HG02642 (cell line): ENCODE results near the gene FOXP1.

Experiments used
- ATAC-seq: cut with Tn5 transposase; IDR thresholded peaks from one replicate; pipeline ENCODE4 v1.9.1; 2021; ENCODE audit warnings: mild to moderate bottlenecking; ENCODE audit not compliant: unreplicated experiment, poor library complexity

FOXP1 gene

DNA sequence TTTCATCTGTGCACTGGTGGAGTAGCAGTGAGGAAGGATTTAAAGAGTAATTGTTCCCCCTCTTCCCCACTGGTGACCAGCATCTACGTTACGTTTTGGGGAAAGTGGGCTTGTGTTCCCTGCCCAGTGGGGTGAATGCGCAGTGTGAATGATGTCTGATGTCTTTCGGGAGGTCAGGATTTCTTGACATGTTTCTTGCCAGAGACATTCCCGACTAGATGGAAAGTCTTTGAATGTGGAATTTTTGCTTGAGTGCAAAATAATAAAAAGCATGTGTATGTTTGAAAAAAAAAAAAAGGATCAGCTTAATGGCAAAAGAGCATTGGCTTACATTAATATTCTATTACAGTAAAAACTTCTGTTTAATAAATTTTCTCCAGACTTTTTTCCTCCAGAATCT lies 632.2 kb downstream of the FOXP1 start:
- ATAC-seq = no peak

DNA sequence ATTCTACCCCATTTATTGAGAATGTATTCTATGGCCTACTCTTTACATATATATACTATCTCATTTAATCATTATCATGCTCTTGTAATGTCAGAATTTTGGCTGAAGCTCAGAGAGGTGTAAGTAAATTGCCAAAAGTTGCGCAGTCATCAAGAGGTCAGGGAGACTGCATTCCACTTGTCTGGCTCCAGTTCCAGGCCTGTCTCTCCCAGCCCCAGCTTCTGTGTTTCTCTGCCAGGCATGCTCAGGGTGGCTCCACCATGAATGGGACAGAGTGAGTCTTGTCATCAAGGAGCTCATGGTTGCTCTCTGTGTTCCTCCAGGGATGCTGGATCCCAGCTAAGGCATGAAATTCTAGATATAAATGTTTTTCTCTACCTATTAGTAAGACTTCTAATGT lies 635.9 kb downstream of the FOXP1 start:
- no peak for ATAC-seq

DNA sequence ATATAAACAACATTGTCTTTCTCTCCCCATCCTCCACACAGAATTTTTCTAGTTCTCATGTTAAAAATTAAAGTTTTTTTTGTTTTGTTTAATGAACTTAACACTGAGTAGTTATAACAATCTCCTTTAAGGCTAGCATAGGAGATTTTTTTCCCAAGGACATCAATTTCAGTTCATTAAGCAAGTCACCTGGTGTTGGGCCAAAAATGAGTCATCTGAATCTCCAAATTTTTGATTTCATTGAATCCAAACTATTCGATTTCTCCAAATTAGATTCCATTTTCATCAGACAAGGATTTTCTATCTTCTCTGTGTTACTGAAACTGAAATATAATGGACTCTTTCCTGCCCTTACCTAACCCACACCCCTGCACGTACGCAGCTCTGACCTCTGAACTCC lies 639.6 kb downstream of the FOXP1 start:
- no peak for ATAC-seq

DNA sequence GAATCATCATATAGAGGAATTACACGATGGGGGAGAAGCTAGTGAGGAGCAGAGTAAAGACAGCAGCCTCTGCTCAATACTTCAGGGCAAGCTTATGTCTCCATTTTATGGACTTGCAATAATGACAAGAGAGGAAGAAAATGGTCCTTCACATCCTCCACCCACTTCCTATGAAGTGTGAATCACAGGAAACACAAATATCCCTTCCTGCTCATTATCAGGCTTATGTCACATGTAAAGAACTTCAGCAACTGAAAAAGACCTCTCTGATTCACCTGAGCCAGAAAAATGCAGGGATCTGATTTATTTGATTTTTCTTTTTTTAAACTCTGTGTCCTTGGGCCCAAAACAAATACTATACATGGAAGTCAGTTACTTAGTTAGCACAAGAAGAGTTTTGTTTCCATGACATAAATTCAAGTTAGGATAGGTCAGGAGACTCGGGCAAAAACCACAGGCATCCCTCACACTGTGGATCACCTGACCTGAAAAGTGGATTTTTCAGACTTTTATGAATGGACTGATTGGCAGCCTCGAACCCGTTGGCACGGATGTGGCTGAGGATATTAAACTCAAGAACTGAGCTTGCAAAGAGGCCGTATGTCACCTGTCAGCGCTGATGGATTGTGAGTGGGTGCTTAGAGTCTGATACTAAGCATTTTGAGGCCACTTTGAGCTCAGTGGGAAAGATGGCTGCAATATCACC lies 650.3 kb downstream of the FOXP1 start:
- no peak for ATAC-seq

DNA sequence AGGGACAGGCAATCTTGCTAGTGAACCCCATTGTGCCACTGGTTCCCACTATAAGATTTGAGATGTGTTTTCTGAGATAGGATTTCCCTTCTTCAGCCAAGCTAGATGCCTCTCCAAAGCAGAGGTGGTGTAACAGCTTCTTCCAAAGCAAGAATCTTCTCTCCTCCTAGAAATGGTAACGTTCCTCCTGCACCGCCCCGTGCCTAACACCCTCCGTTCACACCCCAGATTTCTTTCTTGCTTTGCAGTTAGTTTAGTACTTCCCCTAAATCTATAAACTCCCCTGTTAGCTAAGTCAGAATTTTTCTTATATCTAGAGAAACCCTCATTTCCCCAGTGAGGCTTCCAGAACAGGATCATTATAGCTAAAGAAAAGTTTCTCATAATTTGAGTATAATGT lies 653.5 kb downstream of the FOXP1 start:
- ATAC-seq = no peak

DNA sequence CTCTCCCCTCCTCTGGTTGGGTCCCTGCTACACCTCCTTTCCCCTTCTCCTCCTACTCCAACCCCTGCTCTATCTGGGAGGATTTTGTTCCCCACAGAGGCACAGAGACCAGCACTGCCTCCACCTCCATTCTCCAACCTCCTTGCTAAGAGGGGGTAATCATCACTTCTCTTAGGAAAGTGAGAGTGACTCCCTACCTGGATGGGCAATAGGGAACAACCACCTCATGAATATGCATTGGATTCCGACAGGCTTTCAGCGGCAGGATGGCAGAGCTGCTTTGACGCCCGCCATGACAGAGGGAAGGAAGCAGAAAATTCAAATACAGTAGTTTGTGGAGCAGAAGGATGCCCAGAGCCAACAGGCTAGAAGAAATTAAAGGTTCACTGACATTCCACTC lies 656.3 kb downstream of the FOXP1 start:
- no peak for ATAC-seq

DNA sequence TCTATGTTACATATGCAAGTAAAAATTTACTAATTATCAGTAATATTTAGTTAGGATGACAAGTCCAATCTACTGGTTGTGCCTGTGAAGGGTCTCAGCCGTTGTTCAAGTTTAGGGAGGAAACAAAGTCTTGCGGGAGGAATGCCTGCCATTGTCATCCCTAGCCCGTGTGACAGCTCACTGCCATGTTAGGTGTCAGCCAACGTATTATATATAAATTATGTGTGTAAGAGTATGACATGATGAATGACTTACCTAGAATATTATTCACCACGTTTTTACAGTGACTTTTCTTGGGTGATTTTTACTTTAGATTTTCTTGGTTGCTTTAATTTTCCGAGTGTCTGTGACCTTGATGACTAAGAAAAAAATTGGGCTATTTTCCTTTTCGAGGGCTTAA lies 656.7 kb downstream of the FOXP1 start:
- ATAC-seq = no peak

DNA sequence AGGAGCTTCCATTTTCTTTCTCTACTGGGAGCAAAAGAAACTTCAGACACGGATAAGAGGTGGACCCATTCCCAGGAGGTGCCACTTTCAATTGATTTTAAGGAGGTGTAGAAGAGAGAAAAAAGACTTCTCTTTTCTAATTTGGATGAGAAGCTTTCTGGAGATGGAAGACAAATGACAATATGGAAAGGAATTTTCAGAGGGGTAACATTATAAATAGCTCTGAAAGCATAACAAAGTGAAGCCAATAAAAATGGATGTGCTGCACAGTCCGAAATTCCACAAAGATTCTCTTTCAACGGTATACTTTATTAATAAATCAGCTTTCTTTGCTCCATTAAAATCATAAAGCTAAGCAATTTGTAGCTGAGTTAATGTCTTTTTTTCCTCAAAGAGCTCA lies 663.9 kb downstream of the FOXP1 start:
- ATAC-seq = no peak

DNA sequence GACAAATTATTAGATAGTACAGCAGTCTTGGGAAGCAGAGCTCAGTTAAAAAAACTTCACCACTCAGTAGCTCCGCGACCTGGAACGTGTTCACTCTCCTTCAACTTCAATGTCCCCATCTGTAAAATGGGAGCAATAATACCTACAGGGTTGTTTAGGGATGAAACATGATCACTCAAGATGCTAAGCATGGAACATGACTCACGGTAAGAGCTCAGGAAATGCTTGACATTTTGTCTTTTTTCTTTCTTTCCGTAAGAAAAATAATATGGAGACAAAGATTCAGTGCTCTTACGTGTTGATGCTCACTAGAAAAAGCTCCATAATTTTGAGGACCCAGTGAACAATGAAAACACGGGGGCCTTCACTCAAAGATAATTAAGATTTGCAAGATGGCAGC lies 664.4 kb downstream of the FOXP1 start:
- ATAC-seq = no peak

DNA sequence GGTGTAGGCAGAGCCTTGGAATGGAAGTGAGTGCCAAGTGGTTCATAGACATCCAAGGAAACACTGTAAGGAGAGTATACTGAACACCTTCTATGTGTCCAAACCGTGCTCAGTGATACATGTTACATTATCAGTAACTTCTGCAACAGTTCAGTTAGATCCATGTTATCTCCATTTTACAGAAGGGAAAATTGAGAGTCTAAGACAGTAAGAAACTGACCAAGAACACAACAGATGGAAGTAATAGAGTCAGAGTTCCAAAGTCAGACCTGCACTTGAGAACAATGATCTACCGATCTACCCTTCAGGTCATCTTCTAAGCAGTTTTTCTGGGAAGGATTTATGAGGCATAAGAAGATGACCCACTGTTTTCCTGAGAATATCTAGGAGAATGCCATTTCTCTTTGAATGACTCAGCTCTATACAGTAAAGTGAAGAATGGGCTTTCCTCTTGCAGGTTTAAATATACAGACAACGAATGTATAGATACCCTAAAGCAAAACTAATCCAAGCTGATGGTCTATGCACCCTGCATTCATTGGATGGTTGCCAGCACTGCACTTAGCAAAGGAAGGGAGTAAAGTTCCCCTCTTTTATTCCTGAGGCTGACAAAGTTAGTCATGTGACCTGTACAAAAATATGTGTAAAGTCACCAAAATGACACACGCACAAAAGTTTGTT lies 667.0 kb downstream of the FOXP1 start:
- no peak for ATAC-seq

DNA sequence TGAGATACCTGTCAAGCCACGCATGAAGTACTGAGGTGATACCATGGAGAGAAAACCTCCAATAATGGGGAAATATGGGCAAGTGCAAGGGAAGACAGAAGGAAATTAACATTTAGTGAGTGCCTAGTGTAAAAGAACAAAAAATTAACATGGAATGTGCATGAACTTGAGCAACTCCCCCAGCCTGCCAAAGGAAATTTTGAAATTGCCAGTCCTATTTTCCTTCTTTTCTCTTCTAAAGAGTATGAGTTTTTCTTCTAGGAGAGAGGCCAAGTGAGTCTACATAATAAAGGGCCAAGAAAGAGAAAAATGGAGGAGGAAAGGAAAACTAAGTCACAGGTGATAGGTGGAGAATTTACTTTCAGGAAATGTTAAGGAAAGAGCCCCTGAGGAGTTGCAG lies 668.7 kb downstream of the FOXP1 start:
- ATAC-seq = no peak

DNA sequence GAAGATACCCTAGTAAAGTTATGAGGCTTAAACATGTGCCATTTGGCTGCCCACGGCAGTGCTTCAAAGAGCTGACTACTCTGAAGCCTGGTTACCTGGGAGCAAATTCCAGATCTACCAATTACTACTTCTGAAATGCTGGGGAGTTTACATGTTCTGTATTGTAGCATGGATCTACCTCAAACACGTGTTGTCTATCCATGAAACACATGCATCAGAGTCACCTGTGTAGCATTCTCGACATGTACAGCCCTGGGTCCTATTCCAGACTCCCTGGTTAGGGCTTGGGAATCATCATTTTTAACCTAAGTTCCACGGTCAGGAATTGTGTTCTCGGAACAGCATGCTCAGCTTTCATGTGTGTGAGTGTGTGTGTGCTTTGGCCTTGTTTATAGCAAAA lies 671.8 kb downstream of the FOXP1 start:
- no peak for ATAC-seq

DNA sequence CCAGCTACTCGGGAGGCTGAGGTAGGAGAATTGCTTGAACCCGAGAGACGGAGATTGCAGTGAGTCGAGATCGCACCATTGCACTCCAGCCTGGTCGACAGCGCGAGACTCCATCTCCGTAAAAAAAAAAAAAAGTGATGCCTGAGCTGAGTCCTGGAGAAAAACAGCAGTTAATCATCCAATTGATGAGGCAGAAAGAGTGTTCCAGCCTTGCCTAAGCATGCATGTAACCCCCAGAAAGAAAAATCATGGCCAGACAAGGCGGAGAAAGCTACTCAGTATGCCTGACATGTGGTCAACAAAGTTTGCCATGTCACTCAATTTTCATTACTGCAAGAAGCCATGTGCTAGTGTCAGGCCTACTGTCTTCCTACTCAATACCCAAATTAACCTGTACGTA lies 678.0 kb downstream of the FOXP1 start:
- ATAC-seq = no peak
